Keratinocyte (primary cell): ENCODE data around the gene PKN2. TPM values are rescaled to one million over a fixed set of nuclear protein-coding genes. Genes with fewer than 3 reads are reported as not detected.

Source experiments
- DNase-seq: peaks from one replicate; pipeline ENCODE4 v3.0.0-alpha.2; 2011; ENCODE audit warnings: low read depth, missing footprints, low spot score
- FAIRE-seq: peaks from 2 replicates; lab custom pipeline; 2011; peaks lifted over from hg19 to GRCh38; lab: Jason Lieb, UNC
- H2AFZ ChIP-seq: 2 replicates; pipeline ENCODE4 v1.6.0; 2012; ENCODE audit warnings: low read length, control low read depth, inconsistent platforms; ENCODE audit not compliant: control insufficient read depth
- H3K27ac ChIP-seq: 2 replicates; pipeline ENCODE4 v1.5.1; 2011; ENCODE audit warnings: low read length; ENCODE audit not compliant: control insufficient read depth, insufficient read depth
- H3K27me3 ChIP-seq: 3 replicates; pipeline ENCODE4 v1.6.0; 2011; ENCODE audit warnings: low read length; ENCODE audit not compliant: control insufficient read depth, insufficient read depth; ENCODE audit errors: extremely low read depth
- H3K36me3 ChIP-seq, 2 experiments: 2 replicates in 1 of 2; 3 replicates in 1 of 2; pipeline ENCODE4 v1.5.1; 2011; ENCODE audit warnings: low read length in 2 of 2, mild to moderate bottlenecking in 1 of 2; ENCODE audit not compliant: control insufficient read depth in 2 of 2, insufficient read depth in 2 of 2; ENCODE audit errors: extremely low read depth in 1 of 2
- H3K4me1 ChIP-seq: 3 replicates; pipeline ENCODE4 v1.5.1; 2011; ENCODE audit warnings: low read length; ENCODE audit not compliant: control insufficient read depth, insufficient read depth; ENCODE audit errors: extremely low read depth
- H3K4me2 ChIP-seq: 3 replicates; pipeline ENCODE4 v1.6.0; 2011; ENCODE audit warnings: low read depth, low read length; ENCODE audit not compliant: control insufficient read depth, insufficient read depth; ENCODE audit errors: extremely low read depth
- H3K4me3 ChIP-seq, 3 experiments: fragments of 200-600 bp in 1 of 3; sonication (generic) in 1 of 3; 2 replicates in 2 of 3; 3 replicates in 1 of 3; pipeline ENCODE4 v1.5.1; 2011 to 2016; ENCODE audit warnings: low read length in 3 of 3, mild to moderate bottlenecking in 3 of 3, control low read depth in 2 of 3, inconsistent platforms in 1 of 3, low read depth in 1 of 3, mixed read lengths in 1 of 3, mixed run types in 1 of 3, moderate library complexity in 1 of 3; ENCODE audit not compliant: control insufficient read depth in 2 of 3, insufficient read depth in 2 of 3; ENCODE audit errors: extremely low read depth in 1 of 3
- H3K79me2 ChIP-seq: 2 replicates; pipeline ENCODE4 v1.6.0; 2012; ENCODE audit warnings: low read length; ENCODE audit not compliant: control insufficient read depth, insufficient read depth
- H3K9ac ChIP-seq: 3 replicates; pipeline ENCODE4 v1.6.0; 2011; ENCODE audit warnings: low read length; ENCODE audit not compliant: control insufficient read depth, insufficient read depth; ENCODE audit errors: extremely low read depth
- H3K9me1 ChIP-seq: 3 replicates; pipeline ENCODE4 v1.6.0; 2011; ENCODE audit warnings: low read length; ENCODE audit not compliant: control insufficient read depth, insufficient read depth; ENCODE audit errors: extremely low read depth
- H3K9me3 ChIP-seq: 2 replicates; pipeline ENCODE4 v1.5.1; 2012; ENCODE audit warnings: low read depth, low read length; ENCODE audit not compliant: control insufficient read depth
- H4K20me1 ChIP-seq: 3 replicates; pipeline ENCODE4 v1.6.0; 2011; ENCODE audit warnings: low read length; ENCODE audit not compliant: control insufficient read depth, insufficient read depth; ENCODE audit errors: extremely low read depth
- CTCF ChIP-seq, 3 experiments: IDR thresholded peaks in 1 of 3; conservative IDR thresholded peaks in 1 of 3; optimal IDR thresholded peaks in 1 of 3; 2 replicates in 2 of 3; 3 replicates in 1 of 3; pipeline versions ENCODE3 to v1.5.1; 2011; ENCODE audit warnings: low read length in 3 of 3, mild to moderate bottlenecking in 3 of 3, moderate library complexity in 2 of 3, control low read depth in 1 of 3, inconsistent platforms in 1 of 3; ENCODE audit not compliant: insufficient read depth in 2 of 3; ENCODE audit errors: extremely low read depth in 1 of 3
- EZH2 ChIP-seq: IDR thresholded peaks from one replicate; pipeline ENCODE4 v1.6.1; 2012; ENCODE audit warnings: inconsistent platforms, mild to moderate bottlenecking, low read length, moderate library complexity
- dilution Hi-C: fragments of 300-500 bp; cut with MboI; formaldehyde crosslinking; loops from one replicate; pipeline ENCODE4 v1.7.0; 2020; ENCODE audit warnings: low sequenced_read_pairs; ENCODE audit not compliant: extremely low pct_ligation_motif_present
- polyA plus RNA-seq, 5 experiments: library from polyadenylated mRNA; depleted of rRNA in 3 of 5; stranded (reverse) in 3 of 5; stranded (forward) in 1 of 5; unstranded in 1 of 5; fragments of >200 nt; gene quantifications; 1 replicate in 1 of 5; 2 replicates in 3 of 5; 3 replicates in 1 of 5; pipeline versions ENCODE4 v1.2.1 to v1.2.3, GENCODE V29; 2011 to 2012; ENCODE audit warnings: missing spikeins in 2 of 5, low read depth in 1 of 5, low replicate concordance in 1 of 5

The PKN2 gene
- polyA plus RNA-seq, 1 donor (not counting 4 experiments of a cell fraction or from before 2014, with no cell fraction given), result 30.8 TPM

GRCh38 chr1:88698140-88698539 is 14.1 kb downstream of the PKN2 start:
- peaks cover 0 to 2% of the 10 kb centered on the region in 2 experiments for H3K36me3 ChIP-seq
- no peak for FAIRE-seq
- H3K9ac ChIP-seq, result no peak overlapping the region
- H3K4me1 ChIP-seq, result no peaks in the 10 kb centered on the region
- H3K27me3 ChIP-seq, result no peaks in the 10 kb centered on the region
- dilution Hi-C loops, result no loop called here
- no peak overlapping the region for H2AFZ ChIP-seq
- H3K79me2 ChIP-seq, result peaks cover 62% of the 10 kb centered on the region
- no peaks in the 10 kb centered on the region for H4K20me1 ChIP-seq
- no peak overlapping the region for H3K27ac ChIP-seq
- H3K9me3 ChIP-seq, result no peaks in the 10 kb centered on the region
- no peak overlapping the region for H3K4me2 ChIP-seq
- TF ChIP-seq EZH2 (no peak), CTCF (optimal IDR thresholded peaks at IDR 0.05 in 1 of 3, IDR thresholded peaks at IDR 0.05 in 1 of 3, conservative IDR thresholded peaks at IDR 0.05 in 1 of 3; ENCODE audit: extremely low read depth in 1 of 3, insufficient read depth in 2 of 3, low read length in 3 of 3) (no peak)
- no peak for DNase-seq
- no peak overlapping the region for H3K4me3 ChIP-seq
- H3K9me1 ChIP-seq, result no peaks in the 10 kb centered on the region

DNA sequence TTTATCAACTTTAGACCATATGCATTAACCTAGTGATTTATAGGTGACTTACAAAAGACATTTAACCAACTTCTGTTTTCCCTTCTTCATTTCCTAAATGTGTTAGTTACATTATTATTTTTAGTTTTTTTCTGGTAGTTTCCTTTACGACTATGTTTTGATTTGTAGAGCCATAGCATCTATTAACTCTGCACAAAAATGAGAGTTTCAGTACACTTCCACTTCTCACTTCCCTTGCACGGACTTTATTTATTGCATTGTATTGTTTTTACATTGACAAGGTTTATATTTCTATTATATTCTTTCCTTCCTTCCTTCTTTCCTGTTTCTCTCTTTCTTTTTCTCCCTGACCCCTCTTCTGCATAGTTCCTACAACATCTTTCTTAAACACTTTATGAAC is 14.7 kb downstream of the PKN2 start:
- no peaks in the 10 kb centered on the region for H3K27me3 ChIP-seq
- H4K20me1 ChIP-seq, result no peaks in the 10 kb centered on the region
- TF ChIP-seq CTCF (optimal IDR thresholded peaks at IDR 0.05 in 1 of 3, IDR thresholded peaks at IDR 0.05 in 1 of 3, conservative IDR thresholded peaks at IDR 0.05 in 1 of 3; ENCODE audit: extremely low read depth in 1 of 3, insufficient read depth in 2 of 3, low read length in 3 of 3) (no peak), EZH2 (no peak)
- DNase-seq (no peak), FAIRE-seq (no peak)
- no peak overlapping the region for H3K4me2 ChIP-seq
- no peak overlapping the region for H3K9ac ChIP-seq
- H3K36me3 ChIP-seq, result peaks cover 0 to 2% of the 10 kb centered on the region in 2 experiments
- H3K27ac ChIP-seq, result no peak overlapping the region
- no peak overlapping the region for H2AFZ ChIP-seq
- no peaks in the 10 kb centered on the region for H3K4me1 ChIP-seq
- H3K9me1 ChIP-seq, result no peaks in the 10 kb centered on the region
- H3K79me2 ChIP-seq, result peaks cover 58% of the 10 kb centered on the region
- dilution Hi-C loops, result no loop called here
- H3K9me3 ChIP-seq, result no peaks in the 10 kb centered on the region
- no peak overlapping the region for H3K4me3 ChIP-seq
